ENCODE data around the gene CD300LF. TPM values are rescaled to one million over a fixed set of nuclear protein-coding genes. Genes with fewer than 3 reads are reported as not detected.
A peak's percentile ranks its signal among the peaks of the same experiment; 100 is the strongest.

Gene CD300LF
- under 1 TPM; 0.23 to 0.38 (median 0.30) TPM for polyA plus RNA-seq (ENCODE audit: insufficient read length in 4 of 4)

DNA sequence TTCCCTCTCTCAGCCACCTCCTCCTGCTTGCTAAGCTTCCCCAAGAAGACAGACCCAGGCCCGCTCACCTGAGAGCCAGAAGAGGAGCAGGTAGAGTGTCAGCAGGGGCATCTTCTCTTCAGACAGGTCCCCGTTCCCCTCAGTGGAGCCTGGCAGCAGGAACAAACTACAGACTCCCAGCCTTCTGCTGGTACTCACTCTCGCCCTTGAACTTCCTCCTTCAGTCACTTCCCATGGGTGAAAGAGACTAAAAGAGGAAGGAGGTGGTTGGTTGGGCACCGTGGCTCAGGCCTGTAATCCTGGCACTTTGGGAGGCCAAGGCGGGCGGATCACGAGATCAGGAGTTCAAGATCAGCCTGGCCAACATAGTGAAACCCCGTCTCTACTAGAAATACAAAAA lies at the start of gene CD300LF:
Gene CD300LF (minus strand): TSS at position 168 of the 400 bp plus-strand sequence. CDS start 57 bp downstream, at position 111.
- DNase-seq (ENCODE audit: low read depth in 4 of 4, low spot score in 3 of 4) = no peak

- no peak for DNase-seq (ENCODE audit: low read depth in 4 of 4, low spot score in 3 of 4)
Measured at GRCh38 chr17:74761931-74762330, 49.2 kb upstream of the CD300LF start.

GRCh38 chr17:74761419-74761818 lies 48.7 kb upstream of the CD300LF start:
- DNase-seq (ENCODE audit: low read depth in 4 of 4, low spot score in 3 of 4) = no peak

DNA sequence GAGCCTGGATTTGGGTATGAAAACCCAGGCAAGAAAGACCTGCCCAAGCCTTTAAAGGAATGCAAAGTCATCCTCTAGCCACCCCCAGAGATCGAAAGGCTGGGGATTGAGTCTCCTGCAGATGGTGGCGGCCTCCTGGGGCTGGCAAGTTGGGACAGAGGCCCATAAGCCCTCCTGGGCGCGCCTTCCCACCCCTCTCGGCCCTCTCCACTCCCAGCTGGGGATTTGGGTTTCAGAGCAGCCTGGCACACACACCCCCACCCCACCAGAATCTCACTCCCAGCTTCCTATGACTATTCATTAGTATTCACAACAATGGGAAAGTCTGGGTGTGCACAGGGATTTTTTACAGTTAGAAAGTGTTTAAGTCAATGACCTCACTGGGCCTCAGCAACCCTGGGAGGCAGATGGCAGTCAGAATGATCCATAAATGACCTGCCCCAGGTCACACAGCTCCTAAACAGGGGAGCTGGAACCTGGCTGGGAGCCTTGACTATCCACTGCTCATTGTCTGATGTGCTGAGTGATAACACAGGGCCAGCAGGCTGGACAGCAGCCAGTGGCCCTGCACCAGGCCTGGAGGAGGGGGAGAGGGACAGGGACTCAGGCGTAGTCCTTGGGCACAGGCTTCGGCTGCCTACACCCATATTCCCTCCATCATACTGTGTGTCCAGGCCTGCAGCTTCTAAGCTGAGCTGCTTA lies 47.8 kb upstream of the CD300LF start:
- DNase-seq (ENCODE audit: low read depth in 4 of 4, low spot score in 3 of 4) = no peak

DNA sequence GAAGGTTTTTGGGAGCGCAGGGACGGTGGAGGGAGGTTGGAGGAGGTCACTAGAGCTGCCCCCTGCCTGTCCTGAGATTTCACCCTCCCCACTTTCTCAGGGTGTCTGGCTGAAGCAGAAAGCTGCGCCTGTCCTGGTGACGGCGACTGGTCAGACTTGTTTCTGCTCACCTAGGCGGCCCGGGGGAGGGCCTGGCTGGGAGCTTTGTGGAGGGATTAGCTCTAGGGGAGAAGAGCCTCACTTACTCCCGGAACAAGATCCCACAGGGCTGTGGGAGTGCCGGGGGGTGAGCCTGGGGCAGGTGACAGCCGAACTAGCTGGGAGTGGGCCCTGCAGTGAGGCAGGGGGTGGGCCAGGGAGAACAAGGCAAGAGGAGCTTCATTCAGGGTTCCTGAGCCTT lies 47.2 kb upstream of the CD300LF start:
- DNase-seq (ENCODE audit: low read depth in 4 of 4, low spot score in 3 of 4) = no peak

DNA sequence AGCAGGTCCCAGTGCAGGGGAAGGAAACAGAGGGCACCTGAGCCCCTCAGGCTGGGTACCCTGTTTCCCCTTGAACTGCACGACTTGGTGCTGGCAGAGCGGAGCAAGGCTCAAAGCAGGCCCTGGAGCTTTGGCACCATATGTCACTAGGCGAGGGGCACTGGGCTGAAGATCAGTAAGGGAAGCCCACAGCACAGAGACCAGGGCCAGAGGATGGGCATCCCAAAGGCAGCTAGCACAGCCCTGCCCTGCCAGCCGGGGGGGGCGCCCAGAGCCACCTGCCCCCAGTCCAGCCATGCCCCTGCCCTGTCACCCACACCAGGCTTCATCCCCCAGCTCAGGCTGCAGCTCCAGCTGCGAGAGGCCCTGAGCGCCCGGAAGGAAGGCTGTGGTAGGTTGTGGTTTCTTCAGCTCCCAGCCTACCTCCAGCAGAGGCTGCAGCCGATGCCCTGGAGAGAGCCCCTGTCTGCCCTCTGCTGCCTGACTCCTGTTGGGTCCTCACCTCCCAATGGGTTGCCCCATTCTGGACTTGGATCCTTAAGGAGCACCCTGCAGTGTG lies 46.6 kb upstream of the CD300LF start:
- no peak for DNase-seq (ENCODE audit: low read depth in 4 of 4, low spot score in 3 of 4)

GRCh38 chr17:74758848-74759168 lies 46.1 kb upstream of the CD300LF start:
- DNase-seq (ENCODE audit: low read depth in 4 of 4, low spot score in 3 of 4) = no peak

GRCh38 chr17:74757931-74758847 lies 45.5 kb upstream of the CD300LF start:
- DNase-seq (ENCODE audit: low read depth in 4 of 4, low spot score in 3 of 4) = no peak

DNA sequence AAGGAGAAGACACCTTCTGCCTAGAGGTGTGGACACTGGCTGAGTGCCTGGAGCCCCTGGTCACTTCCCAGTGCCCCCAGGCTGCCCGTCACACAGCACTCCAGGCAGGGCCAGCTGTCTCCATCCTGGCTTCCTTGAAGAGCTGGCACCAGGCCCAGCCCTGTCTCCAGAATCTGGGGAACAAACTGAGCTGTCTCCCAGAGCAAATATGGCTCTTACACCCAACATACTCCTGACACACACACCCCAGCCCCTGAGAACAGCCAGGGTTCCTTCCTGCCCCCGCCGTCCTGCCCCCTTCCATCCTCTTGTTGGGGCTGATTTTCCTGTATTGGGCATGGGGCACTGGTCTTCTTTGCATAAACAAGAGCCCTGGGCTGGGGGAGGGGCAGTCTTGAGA lies 44.8 kb upstream of the CD300LF start:
- no peak for DNase-seq (ENCODE audit: low read depth in 4 of 4, low spot score in 3 of 4)

DNA sequence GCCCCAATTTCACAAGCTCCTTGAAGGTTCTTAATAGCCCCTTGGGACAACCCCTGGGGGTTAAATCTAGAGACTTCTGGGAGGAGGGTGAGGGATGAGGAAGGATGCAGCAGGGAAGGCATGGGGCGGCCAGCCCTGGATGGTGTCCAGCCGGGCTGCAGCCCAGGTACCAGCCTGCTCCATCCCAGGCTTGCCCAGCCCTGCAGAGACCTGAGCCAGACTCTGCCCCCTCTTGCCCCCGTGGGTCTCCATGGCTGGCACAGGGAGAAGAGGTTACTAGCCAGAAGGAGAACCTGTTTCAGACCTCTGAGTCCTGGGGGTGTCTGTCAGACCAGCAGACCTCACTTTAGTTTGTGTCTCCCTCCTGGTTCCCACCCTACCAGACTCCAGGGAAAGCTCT lies 44.2 kb upstream of the CD300LF start:
- no peak for DNase-seq (ENCODE audit: low read depth in 4 of 4, low spot score in 3 of 4)

DNA sequence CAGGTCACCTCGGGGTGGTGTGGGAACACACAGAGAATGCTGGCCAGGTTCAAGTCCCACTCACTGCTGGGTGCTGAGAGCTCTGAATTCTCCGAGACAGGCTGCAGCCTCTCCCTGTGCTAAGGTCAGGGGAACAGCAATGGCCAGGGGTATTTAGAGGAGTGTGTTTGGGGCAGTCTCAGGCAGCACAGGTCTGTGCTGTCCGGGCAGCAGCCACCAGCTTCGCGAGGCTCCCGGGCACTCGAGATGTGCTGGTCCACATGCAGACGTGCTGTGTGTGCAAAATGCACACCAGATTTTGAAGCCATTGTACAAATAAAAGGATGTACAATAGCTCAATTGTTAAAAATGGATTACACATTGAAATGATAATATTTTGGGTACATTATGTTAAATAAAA lies 42.8 kb upstream of the CD300LF start:
- DNase-seq (ENCODE audit: low read depth in 4 of 4, low spot score in 3 of 4) = no peak

- DNase-seq (ENCODE audit: low read depth in 4 of 4, low spot score in 3 of 4) = no peak
Measured at GRCh38 chr17:74754832-74755231, 42.1 kb upstream of the CD300LF start.

GRCh38 chr17:74752822-74753401 lies 40.2 kb upstream of the CD300LF start:
- DNase-seq (ENCODE audit: low read depth in 4 of 4, low spot score in 3 of 4) = no peak

GRCh38 chr17:74752415-74752814 lies 39.7 kb upstream of the CD300LF start:
- no peak for DNase-seq (ENCODE audit: low read depth in 4 of 4, low spot score in 3 of 4)

GRCh38 chr17:74750327-74751069 lies 37.8 kb upstream of the CD300LF start:
- DNase-seq (ENCODE audit: low read depth in 4 of 4, low spot score in 3 of 4) = no peak

DNA sequence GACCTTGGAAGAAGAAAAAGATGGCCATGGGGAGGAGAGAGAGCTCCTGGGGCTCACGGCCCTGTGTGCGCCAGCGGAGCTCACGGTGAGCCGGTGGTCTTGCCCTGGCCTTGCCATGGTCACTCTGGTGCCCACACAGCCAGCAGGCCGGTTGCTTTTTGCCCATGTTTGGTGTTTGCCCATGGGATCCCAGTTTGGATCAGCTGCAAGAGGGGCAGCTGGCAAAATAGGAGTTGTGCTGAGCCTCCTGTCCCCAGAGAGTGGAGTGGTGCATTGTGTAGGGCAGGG lies 37.3 kb upstream of the CD300LF start:
- DNase-seq (ENCODE audit: low read depth in 4 of 4, low spot score in 3 of 4) = no peak

DNA sequence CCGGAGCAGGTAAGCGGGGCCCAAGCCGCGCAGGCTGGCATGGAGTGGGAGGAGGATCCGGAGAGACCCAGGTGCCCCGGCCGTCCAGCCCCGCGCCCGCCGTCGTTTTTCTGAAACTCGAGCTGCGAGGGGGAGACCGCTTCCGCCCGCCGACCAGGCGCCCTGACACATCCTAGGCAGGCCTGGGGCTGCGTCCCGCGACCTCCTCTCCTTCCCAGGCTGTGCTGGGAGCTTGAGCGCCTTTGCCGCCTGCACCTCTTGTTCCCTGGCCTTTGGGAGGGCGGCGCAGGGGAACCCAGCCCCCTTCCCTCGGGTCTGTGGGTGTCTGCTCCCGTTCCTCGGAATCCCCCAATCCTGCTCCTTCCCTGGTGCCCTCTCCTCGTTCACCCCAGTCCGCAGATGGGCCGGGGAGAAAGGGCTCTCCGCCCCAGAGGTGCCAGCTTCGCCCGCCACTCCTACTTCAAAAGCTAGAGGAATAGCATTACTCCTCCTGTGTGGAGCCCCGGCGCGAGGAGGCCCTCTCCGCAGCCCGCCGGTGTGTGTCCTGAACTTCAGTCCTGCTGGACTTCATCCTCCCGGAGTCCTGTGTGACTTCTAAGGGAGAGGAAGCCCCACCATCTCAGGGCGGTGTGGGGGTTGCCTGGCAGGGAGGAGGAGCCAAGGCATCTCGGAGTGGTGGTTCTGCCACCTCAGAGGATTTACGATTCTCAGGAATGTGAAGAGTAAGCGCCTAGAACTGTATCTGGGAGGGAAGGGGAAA lies 36.7 kb upstream of the CD300LF start:
- no peak for DNase-seq (ENCODE audit: low read depth in 4 of 4, low spot score in 3 of 4)

DNA sequence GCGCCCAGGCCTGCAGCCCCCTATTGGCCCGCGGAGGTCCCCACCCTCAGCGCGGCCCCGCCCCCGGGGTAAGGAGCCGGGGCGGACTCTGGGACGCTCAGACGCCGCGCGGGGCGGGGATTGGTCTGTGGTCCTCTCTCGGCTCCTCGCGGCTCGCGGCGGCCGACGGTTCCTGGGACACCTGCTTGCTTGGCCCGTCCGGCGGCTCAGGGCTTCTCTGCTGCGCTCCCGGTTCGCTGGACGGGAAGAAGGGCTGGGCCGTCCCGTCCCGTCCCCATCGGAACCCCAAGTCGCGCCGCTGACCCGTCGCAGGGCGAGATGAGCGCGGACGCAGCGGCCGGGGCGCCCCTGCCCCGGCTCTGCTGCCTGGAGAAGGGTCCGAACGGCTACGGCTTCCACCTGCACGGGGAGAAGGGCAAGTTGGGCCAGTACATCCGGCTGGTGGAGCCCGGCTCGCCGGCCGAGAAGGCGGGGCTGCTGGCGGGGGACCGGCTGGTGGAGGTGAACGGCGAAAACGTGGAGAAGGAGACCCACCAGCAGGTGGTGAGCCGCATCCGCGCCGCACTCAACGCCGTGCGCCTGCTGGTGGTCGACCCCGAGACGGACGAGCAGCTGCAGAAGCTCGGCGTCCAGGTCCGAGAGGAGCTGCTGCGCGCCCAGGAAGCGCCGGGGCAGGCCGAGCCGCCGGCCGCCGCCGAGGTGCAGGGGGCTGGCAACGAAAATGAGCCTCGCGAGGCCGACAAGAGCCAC lies 36.0 kb upstream of the CD300LF start, which contains the start of gene NHERF1:
Gene NHERF1 (plus strand): TSS at position 100 of the 750 bp plus-strand sequence. CDS start 219 bp downstream, at position 319.
- peak in 3 of 4 donors; percentile 71 to 87 (median 82) for DNase-seq (ENCODE audit: low read depth in 4 of 4, low spot score in 3 of 4)

- peak in 1 of 4 donors; percentile 81 for DNase-seq (ENCODE audit: low read depth in 4 of 4, low spot score in 3 of 4)
Measured at GRCh38 chr17:74748279-74748528, 35.5 kb upstream of the CD300LF start.
